ENCODE data around the gene ACBD6.

ACBD6 gene

GRCh38 chr1:180372728-180373127 is 129.6 kb downstream of the ACBD6 start:
- DNase-seq (ENCODE audit: low read depth in 2 of 2, low spot score in 1 of 2), result no peak

GRCh38 chr1:180370597-180370996 is 131.8 kb downstream of the ACBD6 start:
- no peak for DNase-seq (ENCODE audit: low read depth in 2 of 2, low spot score in 1 of 2)

- no peak for DNase-seq (ENCODE audit: low read depth in 2 of 2, low spot score in 1 of 2)
Observed at GRCh38 chr1:180370188-180370587, 132.2 kb downstream of the ACBD6 start.

- no peak for DNase-seq (ENCODE audit: low read depth in 2 of 2, low spot score in 1 of 2)
Observed at GRCh38 chr1:180369061-180369460, 133.3 kb downstream of the ACBD6 start.

- DNase-seq (ENCODE audit: low read depth in 2 of 2, low spot score in 1 of 2), result no peak
Observed at GRCh38 chr1:180366371-180367068, 135.9 kb downstream of the ACBD6 start.

- no peak for DNase-seq (ENCODE audit: low read depth in 2 of 2, low spot score in 1 of 2)
Observed at GRCh38 chr1:180365039-180365438, 137.3 kb downstream of the ACBD6 start.

- DNase-seq (ENCODE audit: low read depth in 2 of 2, low spot score in 1 of 2), result no peak
Observed at GRCh38 chr1:180363246-180363995, 139.0 kb downstream of the ACBD6 start.

- DNase-seq (ENCODE audit: low read depth in 2 of 2, low spot score in 1 of 2), result no peak
Observed at GRCh38 chr1:180360333-180361075, 141.9 kb downstream of the ACBD6 start.

GRCh38 chr1:180358649-180359048 is 143.7 kb downstream of the ACBD6 start:
- DNase-seq (ENCODE audit: low read depth in 2 of 2, low spot score in 1 of 2), result no peak

GRCh38 chr1:180353945-180354344 is 148.4 kb downstream of the ACBD6 start:
- DNase-seq (ENCODE audit: low read depth in 2 of 2, low spot score in 1 of 2), result no peak

GRCh38 chr1:180352588-180352987 is 149.8 kb downstream of the ACBD6 start:
- no peak for DNase-seq (ENCODE audit: low read depth in 2 of 2, low spot score in 1 of 2)

- DNase-seq (ENCODE audit: low read depth in 2 of 2, low spot score in 1 of 2), result no peak
Observed at GRCh38 chr1:180352021-180352420, 150.4 kb downstream of the ACBD6 start.

- no peak for DNase-seq (ENCODE audit: low read depth in 2 of 2, low spot score in 1 of 2)
Observed at GRCh38 chr1:180345148-180345547, 157.2 kb downstream of the ACBD6 start.

- DNase-seq (ENCODE audit: low read depth in 2 of 2, low spot score in 1 of 2), result no peak
Observed at GRCh38 chr1:180343921-180344769, 158.2 kb downstream of the ACBD6 start.

- DNase-seq (ENCODE audit: low read depth in 2 of 2, low spot score in 1 of 2), result no peak
Observed at GRCh38 chr1:180327089-180327488, 175.3 kb downstream of the ACBD6 start.

- no peak for DNase-seq (ENCODE audit: low read depth in 2 of 2, low spot score in 1 of 2)
Observed at GRCh38 chr1:180312926-180313325, 189.5 kb downstream of the ACBD6 start.

- DNase-seq (ENCODE audit: low read depth in 2 of 2, low spot score in 1 of 2), result no peak
Observed at GRCh38 chr1:180311011-180311730, 191.2 kb downstream of the ACBD6 start.

- no peak for DNase-seq (ENCODE audit: low read depth in 2 of 2, low spot score in 1 of 2)
Observed at GRCh38 chr1:180310095-180310494, 192.3 kb downstream of the ACBD6 start.

GRCh38 chr1:180309338-180309737 is 193.0 kb downstream of the ACBD6 start:
- no peak for DNase-seq (ENCODE audit: low read depth in 2 of 2, low spot score in 1 of 2)

GRCh38 chr1:180301135-180301742 is 201.1 kb downstream of the ACBD6 start:
- DNase-seq (ENCODE audit: low read depth in 2 of 2, low spot score in 1 of 2), result no peak
